ENCODE measurements around the gene ARHGEF3. TPM values are rescaled to one million over a fixed set of nuclear protein-coding genes. Genes with fewer than 3 reads are reported as not detected.

ARHGEF3 gene
- total RNA-seq, 1 experiment from 2014 or later: 1.3 TPM

DNA sequence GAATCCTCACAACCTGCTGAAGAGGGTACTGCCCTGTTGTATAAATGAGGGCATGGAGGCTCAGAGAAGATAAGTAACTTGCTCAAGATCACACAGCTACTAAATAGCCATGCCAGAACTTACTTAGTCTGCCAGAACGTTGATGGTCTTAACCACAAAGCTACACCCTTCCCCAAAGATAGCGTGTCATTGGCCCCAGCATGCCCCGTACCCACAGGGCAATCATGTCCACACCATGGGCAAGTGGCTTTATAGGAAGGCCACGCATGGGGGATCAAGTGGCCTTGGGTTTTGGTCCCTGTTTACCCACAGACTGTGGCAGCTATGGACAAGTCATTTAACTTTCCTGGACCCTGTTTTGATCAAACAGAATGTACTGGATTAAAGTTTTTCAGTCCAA is 15.9 kb upstream of the ARHGEF3 start:
- intact Hi-C loops (cut with micrococcal nuclease; ENCODE audit: unreplicated experiment): no loop called here
- POLR2A ChIA-PET (ENCODE audit: low non-redundant PET): no interaction called here
- H3K4me1 ChIP-seq (ENCODE audit: insufficient read depth, low read length, poor library complexity, severe bottlenecking): no peaks in the 10 kb centered on the region
- no TSS peak for BruUV-seq (replicated peaks)
- no peaks in the 10 kb centered on the region for H3K9me3 ChIP-seq (ENCODE audit: low read depth, low read length, poor library complexity, severe bottlenecking)
- no peaks in the 10 kb centered on the region for H3K36me3 ChIP-seq (ENCODE audit: insufficient read depth, low read length, poor library complexity, severe bottlenecking)
- no peak overlapping the region for H3K27ac ChIP-seq (ENCODE audit: low read depth, low read length, poor library complexity, severe bottlenecking)
- no peak for DNase-seq (ENCODE audit: low spot score)
- H3K27me3 ChIP-seq (replicated peaks; ENCODE audit: insufficient read depth, low read depth, low read length, poor library complexity): no peaks in the 10 kb centered on the region
- CTCF ChIA-PET: no interaction called here
- H3K4me3 ChIP-seq (ENCODE audit: low read depth, low read length, poor library complexity, severe bottlenecking): no peak overlapping the region
- TF ChIP-seq, protein P1, sequence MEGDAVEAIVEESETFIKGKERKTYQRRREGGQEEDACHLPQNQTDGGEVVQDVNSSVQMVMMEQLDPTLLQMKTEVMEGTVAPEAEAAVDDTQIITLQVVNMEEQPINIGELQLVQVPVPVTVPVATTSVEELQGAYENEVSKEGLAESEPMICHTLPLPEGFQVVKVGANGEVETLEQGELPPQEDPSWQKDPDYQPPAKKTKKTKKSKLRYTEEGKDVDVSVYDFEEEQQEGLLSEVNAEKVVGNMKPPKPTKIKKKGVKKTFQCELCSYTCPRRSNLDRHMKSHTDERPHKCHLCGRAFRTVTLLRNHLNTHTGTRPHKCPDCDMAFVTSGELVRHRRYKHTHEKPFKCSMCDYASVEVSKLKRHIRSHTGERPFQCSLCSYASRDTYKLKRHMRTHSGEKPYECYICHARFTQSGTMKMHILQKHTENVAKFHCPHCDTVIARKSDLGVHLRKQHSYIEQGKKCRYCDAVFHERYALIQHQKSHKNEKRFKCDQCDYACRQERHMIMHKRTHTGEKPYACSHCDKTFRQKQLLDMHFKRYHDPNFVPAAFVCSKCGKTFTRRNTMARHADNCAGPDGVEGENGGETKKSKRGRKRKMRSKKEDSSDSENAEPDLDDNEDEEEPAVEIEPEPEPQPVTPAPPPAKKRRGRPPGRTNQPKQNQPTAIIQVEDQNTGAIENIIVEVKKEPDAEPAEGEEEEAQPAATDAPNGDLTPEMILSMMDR (conservative IDR thresholded peaks at IDR 0.05; ENCODE audit: low read depth, low read length): no peak
- no peak for TF ChIP-seq EZH2 (IDR thresholded peaks at IDR 0.05; ENCODE audit: borderline replicate concordance, low read depth, low read length, poor library complexity, severe bottlenecking)

DNA sequence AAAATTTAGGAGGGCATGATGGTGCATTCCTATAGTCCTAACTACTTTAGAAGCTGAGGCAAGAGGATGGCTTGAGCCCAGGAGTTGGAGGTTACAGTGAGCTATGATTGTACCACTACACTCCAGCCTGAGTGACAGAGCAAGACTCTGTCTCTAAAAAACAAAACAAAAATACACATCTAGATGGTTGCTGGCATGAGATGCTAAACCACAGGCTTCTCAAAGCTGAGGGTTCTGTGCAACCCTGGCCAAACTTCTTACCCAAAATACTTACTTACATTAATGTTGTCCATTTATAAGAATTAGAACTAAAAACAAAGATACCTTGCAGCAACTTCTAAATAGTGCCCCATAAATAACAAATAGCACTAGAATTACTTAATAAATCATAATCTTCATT is 14.3 kb upstream of the ARHGEF3 start:
- ChIA-PET POLR2A (ENCODE audit: low non-redundant PET) (no interaction called here), CTCF (no interaction called here)
- intact Hi-C loops (cut with micrococcal nuclease; ENCODE audit: unreplicated experiment): no loop called here
- Histone ChIP-seq H3K9me3 (ENCODE audit: low read depth, low read length, poor library complexity, severe bottlenecking) (no peaks in the 10 kb centered on the region), H3K4me3 (ENCODE audit: low read depth, low read length, poor library complexity, severe bottlenecking) (no peak overlapping the region), H3K4me1 (ENCODE audit: insufficient read depth, low read length, poor library complexity, severe bottlenecking) (no peaks in the 10 kb centered on the region), H3K36me3 (ENCODE audit: insufficient read depth, low read length, poor library complexity, severe bottlenecking) (no peaks in the 10 kb centered on the region), H3K27ac (ENCODE audit: low read depth, low read length, poor library complexity, severe bottlenecking) (no peak overlapping the region), H3K27me3 (replicated peaks; ENCODE audit: insufficient read depth, low read depth, low read length, poor library complexity) (no peaks in the 10 kb centered on the region)
- no peak for DNase-seq (ENCODE audit: low spot score)
- no TSS peak for BruUV-seq (replicated peaks)
- TF ChIP-seq, protein P1 (conservative IDR thresholded peaks at IDR 0.05; ENCODE audit: low read depth, low read length): no peak
- no peak for TF ChIP-seq EZH2 (IDR thresholded peaks at IDR 0.05; ENCODE audit: borderline replicate concordance, low read depth, low read length, poor library complexity, severe bottlenecking)

DNA sequence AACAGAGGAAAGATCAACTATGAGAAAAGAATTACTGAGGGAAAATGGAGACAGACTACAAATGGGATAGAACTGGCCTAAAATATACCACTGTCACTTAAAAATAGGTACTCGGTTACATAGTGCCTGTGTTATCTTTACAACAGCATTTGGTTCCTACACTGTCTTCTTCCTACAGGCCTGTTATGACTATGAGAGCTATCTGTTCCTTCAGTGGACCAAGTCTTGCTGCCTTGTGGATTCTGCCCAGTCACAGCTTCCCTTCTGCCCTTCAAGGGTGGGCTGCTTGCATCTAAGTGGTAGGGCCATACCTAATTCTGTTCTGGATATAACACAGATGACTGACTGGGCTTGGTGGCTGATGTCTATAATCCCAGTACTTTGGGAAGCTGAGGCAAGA is 13.8 kb upstream of the ARHGEF3 start:
- intact Hi-C loops (cut with micrococcal nuclease; ENCODE audit: unreplicated experiment): no loop called here
- Histone ChIP-seq H3K36me3 (ENCODE audit: insufficient read depth, low read length, poor library complexity, severe bottlenecking) (no peaks in the 10 kb centered on the region), H3K27me3 (replicated peaks; ENCODE audit: insufficient read depth, low read depth, low read length, poor library complexity) (no peaks in the 10 kb centered on the region), H3K27ac (ENCODE audit: low read depth, low read length, poor library complexity, severe bottlenecking) (no peak overlapping the region), H3K9me3 (ENCODE audit: low read depth, low read length, poor library complexity, severe bottlenecking) (no peaks in the 10 kb centered on the region), H3K4me1 (ENCODE audit: insufficient read depth, low read length, poor library complexity, severe bottlenecking) (no peaks in the 10 kb centered on the region), H3K4me3 (ENCODE audit: low read depth, low read length, poor library complexity, severe bottlenecking) (no peak overlapping the region)
- POLR2A ChIA-PET (ENCODE audit: low non-redundant PET): no interaction called here
- BruUV-seq (replicated peaks): no TSS peak
- CTCF ChIA-PET: no interaction called here
- no peak for DNase-seq (ENCODE audit: low spot score)
- TF ChIP-seq EZH2 (IDR thresholded peaks at IDR 0.05; ENCODE audit: borderline replicate concordance, low read depth, low read length, poor library complexity, severe bottlenecking): no peak
- TF ChIP-seq, protein P1 (conservative IDR thresholded peaks at IDR 0.05; ENCODE audit: low read depth, low read length): no peak

Data from A673 (cell line).